DOHH2 (cell line): ENCODE measurements around the gene MEIS2.

ENCODE experiments used
- EZH2phosphoT487 ChIP-seq: fragments of 200-600 bp; sonication (generic); IDR thresholded peaks from 2 replicates; pipeline ENCODE4 v1.6.1; 2017; ENCODE audit warnings: borderline replicate concordance, mild to moderate bottlenecking, antibody characterized with exemption, low read length, moderate library complexity, mixed read lengths
- TF ChIP-seq, protein P1 (sequence below): fragments of 200-600 bp; sonication (generic); IDR thresholded peaks from one replicate; pipeline ENCODE4 v1.5.1; 2014; ENCODE audit warnings: antibody characterized with exemption, mild to moderate bottlenecking, low read depth, low read length; ENCODE audit not compliant: poor library complexity, severe bottlenecking

DNA sequence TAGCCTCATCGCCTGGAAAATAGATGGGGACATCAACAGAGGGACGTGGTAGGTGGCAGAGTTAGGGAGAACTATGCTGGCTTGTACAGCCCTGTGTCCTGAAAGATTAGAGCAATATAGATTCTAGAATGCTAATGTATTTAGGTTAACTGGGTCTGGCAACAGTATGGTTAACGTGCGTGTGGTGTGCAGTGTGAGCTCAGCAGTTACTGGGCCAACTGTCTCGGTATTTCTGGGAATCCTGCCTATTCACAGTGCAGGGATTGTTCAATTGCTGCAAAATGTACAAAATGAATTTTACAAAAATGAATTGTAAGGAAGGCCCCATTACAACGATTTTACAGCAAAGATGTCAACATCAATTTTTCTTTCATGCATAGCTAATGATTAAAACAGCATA lies 20.6 kb downstream of the MEIS2 start:
- TF ChIP-seq, protein P1, sequence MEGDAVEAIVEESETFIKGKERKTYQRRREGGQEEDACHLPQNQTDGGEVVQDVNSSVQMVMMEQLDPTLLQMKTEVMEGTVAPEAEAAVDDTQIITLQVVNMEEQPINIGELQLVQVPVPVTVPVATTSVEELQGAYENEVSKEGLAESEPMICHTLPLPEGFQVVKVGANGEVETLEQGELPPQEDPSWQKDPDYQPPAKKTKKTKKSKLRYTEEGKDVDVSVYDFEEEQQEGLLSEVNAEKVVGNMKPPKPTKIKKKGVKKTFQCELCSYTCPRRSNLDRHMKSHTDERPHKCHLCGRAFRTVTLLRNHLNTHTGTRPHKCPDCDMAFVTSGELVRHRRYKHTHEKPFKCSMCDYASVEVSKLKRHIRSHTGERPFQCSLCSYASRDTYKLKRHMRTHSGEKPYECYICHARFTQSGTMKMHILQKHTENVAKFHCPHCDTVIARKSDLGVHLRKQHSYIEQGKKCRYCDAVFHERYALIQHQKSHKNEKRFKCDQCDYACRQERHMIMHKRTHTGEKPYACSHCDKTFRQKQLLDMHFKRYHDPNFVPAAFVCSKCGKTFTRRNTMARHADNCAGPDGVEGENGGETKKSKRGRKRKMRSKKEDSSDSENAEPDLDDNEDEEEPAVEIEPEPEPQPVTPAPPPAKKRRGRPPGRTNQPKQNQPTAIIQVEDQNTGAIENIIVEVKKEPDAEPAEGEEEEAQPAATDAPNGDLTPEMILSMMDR = no peak
- no peak for TF ChIP-seq EZH2phosphoT487
